ENCODE data around the gene HDAC11. TPM values are rescaled to one million over a fixed set of nuclear protein-coding genes. Genes with fewer than 3 reads are reported as not detected.

HDAC11 gene
- total RNA-seq, 1 donor from 2014 or later: 6.3 TPM

DNA sequence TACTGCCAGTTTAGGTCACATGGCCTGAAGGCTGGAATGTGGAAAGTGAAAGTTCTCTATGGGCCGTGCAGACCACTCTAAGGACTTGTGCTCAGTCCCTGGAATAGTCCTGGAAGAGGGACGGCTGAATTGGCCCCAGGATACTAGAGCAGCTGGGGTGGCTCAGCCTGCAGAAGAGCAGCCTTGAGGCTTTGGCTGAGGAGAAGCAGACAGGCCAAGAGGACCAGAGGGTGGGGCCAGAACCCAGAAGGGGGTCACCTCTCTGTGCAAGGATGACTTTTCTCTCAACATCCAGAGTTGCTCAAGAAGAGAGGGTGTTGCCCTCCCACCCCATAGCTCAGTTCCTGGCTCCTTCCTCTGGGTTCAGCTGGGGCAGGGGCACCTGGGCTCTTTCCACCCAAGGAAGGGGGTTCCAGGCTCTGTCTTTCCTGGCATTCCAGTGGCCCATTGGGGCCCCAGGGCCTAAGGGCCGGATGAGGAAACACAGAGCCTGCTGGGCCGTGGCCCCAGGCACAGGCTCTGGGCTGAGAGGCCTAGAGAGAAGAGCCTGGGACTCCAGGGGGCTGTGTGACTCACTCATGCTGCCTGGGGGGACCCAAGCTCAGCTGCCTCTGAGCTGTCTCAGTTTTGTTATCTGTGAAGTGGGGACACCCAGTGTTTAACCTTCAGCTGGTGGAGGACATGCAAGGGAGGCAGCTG lies 60.3 kb downstream of the HDAC11 start:
- DNase-seq (ENCODE audit: low read depth in 2 of 2): no peak

DNA sequence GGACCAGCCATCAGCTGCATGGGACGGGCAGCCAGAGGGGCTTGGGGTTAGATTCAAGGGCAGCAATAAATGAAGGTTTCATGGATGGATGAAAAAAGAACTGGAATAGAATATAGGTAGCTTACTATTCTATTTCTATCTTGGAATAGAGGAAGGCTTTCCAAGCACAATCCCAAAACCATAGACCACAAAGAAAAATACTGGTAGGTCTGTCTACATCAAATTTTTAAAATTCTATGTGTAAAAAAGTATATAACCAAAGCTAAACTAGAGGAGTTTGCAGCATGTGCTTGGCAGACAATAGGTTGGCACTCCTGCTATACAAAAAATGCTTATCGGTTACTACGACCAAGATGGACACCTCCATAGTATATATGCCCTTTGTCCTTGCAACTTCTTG lies 61.6 kb downstream of the HDAC11 start:
- DNase-seq (ENCODE audit: low read depth in 2 of 2): no peak

GRCh38 chr3:13542142-13542541 lies 62.0 kb downstream of the HDAC11 start:
- no peak for DNase-seq (ENCODE audit: low read depth in 2 of 2)

GRCh38 chr3:13543253-13543652 lies 63.1 kb downstream of the HDAC11 start:
- DNase-seq (ENCODE audit: low read depth in 2 of 2): no peak

DNA sequence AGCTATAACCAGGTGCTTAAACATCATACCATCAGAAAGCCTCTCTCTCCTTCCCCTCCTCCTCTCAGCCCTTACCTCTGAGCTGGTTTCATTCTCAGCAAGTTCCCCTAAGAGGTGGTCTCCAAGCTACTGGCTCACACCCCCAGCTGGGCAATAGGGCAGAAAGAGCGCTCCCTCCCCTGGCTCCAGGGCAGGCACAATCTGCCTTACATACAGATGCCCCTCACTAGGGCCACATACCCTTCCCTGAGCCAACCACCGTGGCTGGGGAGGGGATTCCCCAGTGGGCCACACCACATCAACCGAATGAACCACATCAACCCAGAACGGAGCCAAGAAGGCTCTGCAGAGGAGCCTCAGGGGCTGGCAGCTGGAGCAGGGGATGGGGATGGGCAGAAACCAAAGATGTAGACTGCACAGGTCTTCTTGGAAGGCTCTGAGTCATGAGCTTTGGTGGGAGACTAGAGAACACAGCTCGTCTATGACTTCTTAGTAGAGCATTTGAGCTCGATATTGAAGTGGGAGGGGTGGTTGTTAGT lies 64.3 kb downstream of the HDAC11 start:
- no peak for DNase-seq (ENCODE audit: low read depth in 2 of 2)

GRCh38 chr3:13544951-13545651 lies 65.0 kb downstream of the HDAC11 start:
- DNase-seq (ENCODE audit: low read depth in 2 of 2): no peak

DNA sequence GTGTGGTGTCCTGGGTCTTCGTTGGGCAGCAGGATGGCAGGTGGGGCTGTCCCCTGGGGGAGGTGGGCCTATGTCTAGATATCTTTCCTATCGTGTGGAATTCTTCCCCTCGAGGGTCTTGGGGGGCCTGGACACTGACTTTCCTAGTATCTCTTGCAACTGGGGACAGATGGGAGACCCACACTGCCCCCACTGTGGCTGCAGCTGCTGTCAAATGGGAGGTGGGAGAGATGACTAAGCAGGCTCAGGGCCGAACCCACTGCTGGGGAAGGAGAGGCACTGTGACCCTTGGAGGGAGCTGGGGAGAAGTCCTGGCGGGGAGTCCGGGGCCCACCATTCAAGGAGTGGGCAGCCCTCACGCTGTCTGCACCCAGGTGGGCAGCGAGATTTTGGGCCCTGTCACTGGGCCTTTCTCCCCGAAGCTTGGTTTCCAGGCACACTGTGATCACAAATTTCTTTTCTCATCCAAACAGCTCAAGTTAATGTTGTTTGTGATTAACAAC lies 65.9 kb downstream of the HDAC11 start:
- no peak for DNase-seq (ENCODE audit: low read depth in 2 of 2)

DNA sequence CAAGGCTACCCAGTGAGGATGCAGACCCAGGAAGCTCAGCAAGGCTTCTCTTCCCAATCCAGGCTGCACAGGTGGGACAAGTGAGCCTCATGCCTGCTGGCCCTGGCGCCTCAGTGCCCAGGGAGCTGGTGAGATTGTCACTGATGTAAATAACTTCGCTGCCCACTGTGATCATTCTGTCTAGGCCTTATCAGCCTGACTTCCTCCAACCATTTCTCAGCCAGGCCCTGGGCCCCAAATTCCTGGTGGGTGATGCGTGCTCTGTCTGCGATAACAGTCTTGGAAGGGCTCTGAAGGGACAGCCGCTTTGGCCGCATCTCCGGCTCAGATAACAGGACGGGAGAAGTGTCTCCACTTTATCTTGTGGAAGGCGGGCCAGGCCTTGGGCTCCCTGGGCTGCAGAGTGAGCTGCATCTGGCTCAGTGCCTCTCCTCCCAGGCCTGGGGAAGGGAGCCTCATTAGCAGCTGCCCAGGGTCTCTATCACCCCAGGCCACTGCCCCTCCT lies 66.6 kb downstream of the HDAC11 start:
- no peak for DNase-seq (ENCODE audit: low read depth in 2 of 2)

DNA sequence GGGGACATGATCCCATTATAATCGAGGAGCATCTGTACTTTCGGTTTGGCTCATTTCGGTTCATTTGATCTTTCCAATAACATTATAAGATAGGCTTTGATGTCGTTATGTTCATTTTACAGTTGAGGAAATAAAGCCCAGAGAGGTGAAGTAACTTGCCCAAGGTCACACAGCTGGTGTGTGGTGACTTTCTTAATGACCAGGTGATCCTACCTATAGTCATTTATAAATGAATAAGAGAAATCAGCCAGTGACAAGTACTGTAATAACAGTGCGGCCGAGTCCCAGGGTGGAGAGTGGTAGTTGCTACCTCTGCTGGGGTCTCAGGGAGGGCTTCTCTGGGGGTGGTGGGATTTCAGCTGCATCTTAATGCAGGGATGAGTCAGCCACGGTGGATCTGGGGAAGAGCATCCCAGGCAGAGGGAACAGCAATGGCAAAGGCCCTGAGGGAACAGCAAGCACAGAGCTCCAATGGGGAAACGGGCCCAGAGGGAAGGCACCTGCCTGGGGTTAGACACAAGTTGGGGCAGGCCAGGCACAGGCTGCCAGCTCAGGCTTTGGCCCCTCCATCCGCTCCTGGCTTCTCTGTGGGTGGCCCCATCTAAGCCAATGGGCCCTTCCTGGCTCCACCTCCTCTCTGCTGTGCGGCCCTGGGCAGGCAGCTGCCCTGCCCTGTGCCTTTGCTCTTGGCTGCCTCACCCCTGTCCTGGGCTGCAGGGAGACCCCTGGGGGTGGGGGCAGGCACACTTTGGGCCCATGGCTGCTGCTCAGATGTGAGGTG lies 67.7 kb downstream of the HDAC11 start:
- no peak for DNase-seq (ENCODE audit: low read depth in 2 of 2)

DNA sequence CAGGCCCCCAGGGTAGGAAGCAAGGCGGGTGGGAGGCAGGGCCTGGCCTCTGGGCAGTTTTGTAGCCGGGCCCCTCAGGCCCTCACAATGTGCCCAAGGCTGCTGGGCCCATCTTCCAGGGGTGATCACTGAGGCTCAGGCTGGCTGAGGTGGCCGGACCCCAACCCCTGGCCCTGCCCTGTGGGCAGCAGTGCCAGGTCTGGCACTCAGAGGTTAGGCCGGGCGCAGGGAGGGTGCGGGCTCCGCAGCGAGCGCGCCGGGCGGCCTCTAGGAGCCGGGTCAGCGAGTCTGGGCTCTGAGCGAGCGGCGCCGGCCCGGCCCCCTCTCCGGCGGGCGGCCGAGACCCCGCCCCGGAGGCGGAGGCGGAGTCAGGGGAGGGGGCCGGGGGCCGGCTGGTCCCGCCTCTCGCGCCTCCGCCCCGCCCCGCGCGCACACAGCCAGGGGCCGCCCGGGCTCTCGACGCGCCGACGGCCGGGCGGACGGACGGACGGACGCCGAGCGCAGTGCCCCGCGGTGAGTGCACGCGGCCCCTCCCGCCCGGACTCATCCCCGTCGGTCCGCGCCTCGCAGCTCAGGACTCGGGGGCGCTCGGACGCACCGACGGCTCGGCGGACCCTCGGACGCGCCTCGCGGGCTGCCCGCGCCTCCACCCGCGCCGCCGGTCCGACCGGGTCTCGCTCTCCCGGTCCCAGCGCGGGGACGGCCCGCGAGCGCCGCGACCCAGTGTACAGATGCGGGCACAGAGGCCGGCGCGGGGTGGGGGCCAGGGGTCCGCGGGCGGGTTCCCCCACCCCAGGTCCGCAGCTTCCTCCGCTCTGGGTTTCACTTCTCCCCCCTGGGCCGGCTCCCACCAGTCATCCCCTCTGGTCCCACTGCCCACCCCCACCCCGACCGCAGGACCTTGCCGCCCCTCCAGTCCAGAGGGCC lies 68.9 kb downstream of the HDAC11 start, which contains the start of gene FBLN2:
FBLN2 (plus strand) TSS at position 430 of the 927 bp plus-strand sequence. CDS start 21,231 bp downstream, outside the sequence.
- DNase-seq (ENCODE audit: low read depth in 2 of 2): peak in 1 of 2 donors; percentile 35

GRCh38 chr3:13549623-13550422 lies 69.7 kb downstream of the HDAC11 start:
- DNase-seq (ENCODE audit: low read depth in 2 of 2): no peak

GRCh38 chr3:13550423-13550690 lies 70.3 kb downstream of the HDAC11 start:
- no peak for DNase-seq (ENCODE audit: low read depth in 2 of 2)

- peak; percentile 22 to 37 for DNase-seq (ENCODE audit: low read depth in 2 of 2)
Measured at GRCh38 chr3:13550791-13551360, 70.8 kb downstream of the HDAC11 start.

- no peak for DNase-seq (ENCODE audit: low read depth in 2 of 2)
Measured at GRCh38 chr3:13552857-13553652, 72.9 kb downstream of the HDAC11 start.

DNA sequence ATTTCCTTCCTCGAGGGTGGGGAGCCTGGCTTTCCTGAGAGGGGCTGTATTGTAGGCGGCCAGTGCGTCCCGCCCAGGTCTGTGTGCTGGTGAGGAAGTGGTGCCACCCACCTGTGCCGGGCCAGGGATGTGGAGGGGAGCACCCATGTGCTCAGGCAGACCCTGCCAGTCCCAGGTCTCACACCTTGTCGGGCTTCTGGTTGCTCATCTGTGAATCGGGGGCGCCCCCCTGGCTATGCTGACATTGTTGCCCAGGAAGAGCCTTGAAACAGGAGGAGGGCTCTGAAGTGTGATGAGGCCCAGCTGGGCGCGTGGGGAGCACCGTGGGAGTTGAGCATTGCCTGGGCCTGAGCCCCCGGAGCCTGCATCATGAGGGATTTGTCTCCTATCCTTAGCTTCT lies 73.6 kb downstream of the HDAC11 start:
- DNase-seq (ENCODE audit: low read depth in 2 of 2): no peak

- DNase-seq (ENCODE audit: low read depth in 2 of 2): no peak
Measured at GRCh38 chr3:13555753-13556152, 75.6 kb downstream of the HDAC11 start.
